CD4-positive, alpha-beta T cell treated with Interleukin-17A for 1 hour (primary cell): Measurements from ENCODE around the gene TTC33.
"Not testable (repeated sequence)": the region's sequence is repeated elsewhere in the genome, so short reads cannot be mapped to it uniquely, and the experiment has no call there.

ENCODE experiments used
- DNase-seq: peaks from one replicate; pipeline ENCODE4 v3.0.0-alpha.2; 2020

The TTC33 gene

GRCh38 chr5:40755407-40756365 lies at the start of gene TTC33:
Gene TTC33, minus strand, starts transcription at chr5:40755961. Its CDS starts 8,943 bp downstream, at chr5:40747018.
- peak; percentile 94 for DNase-seq

- DNase-seq, result no peak
Measured at GRCh38 chr5:40801771-40802562, 46.2 kb upstream of the TTC33 start.

GRCh38 chr5:40799258-40799657 lies 43.5 kb upstream of the TTC33 start:
- DNase-seq, result no peak

GRCh38 chr5:40798801-40799210 lies 43.0 kb upstream of the TTC33 start:
- no peak for DNase-seq

- peak; percentile 90 for DNase-seq
Measured at GRCh38 chr5:40798012-40798800, 42.4 kb upstream of the TTC33 start, which contains the start of gene PRKAA1. Gene PRKAA1, minus strand, starts transcription at chr5:40798374. Its CDS starts 185 bp downstream, at chr5:40798189.

- DNase-seq, result peak; percentile 83
Measured at GRCh38 chr5:40797273-40798011, 41.7 kb upstream of the TTC33 start.

- DNase-seq, result no peak
Measured at GRCh38 chr5:40796487-40796889, 40.7 kb upstream of the TTC33 start.

- DNase-seq, result not testable (repeated sequence)
Measured at GRCh38 chr5:40794877-40795276, 39.1 kb upstream of the TTC33 start.

- not testable (repeated sequence) for DNase-seq
Measured at GRCh38 chr5:40794340-40794739, 38.6 kb upstream of the TTC33 start.

GRCh38 chr5:40792691-40793090 lies 36.9 kb upstream of the TTC33 start:
- not testable (repeated sequence) for DNase-seq

GRCh38 chr5:40791715-40792139 lies 36.0 kb upstream of the TTC33 start:
- no peak for DNase-seq

GRCh38 chr5:40790947-40791593 lies 35.3 kb upstream of the TTC33 start:
- no peak for DNase-seq

GRCh38 chr5:40788941-40789340 lies 33.2 kb upstream of the TTC33 start:
- DNase-seq, result not testable (repeated sequence)

- DNase-seq, result no peak
Measured at GRCh38 chr5:40787986-40788385, 32.2 kb upstream of the TTC33 start.

- DNase-seq, result not testable (repeated sequence)
Measured at GRCh38 chr5:40786664-40787063, 30.9 kb upstream of the TTC33 start.

GRCh38 chr5:40784916-40785315 lies 29.2 kb upstream of the TTC33 start:
- DNase-seq, result no peak

- DNase-seq, result no peak
Measured at GRCh38 chr5:40784027-40784653, 28.4 kb upstream of the TTC33 start.

- no peak for DNase-seq
Measured at GRCh38 chr5:40781843-40782409, 26.2 kb upstream of the TTC33 start.

GRCh38 chr5:40780858-40781257 lies 25.1 kb upstream of the TTC33 start:
- DNase-seq, result no peak

GRCh38 chr5:40780199-40780598 lies 24.4 kb upstream of the TTC33 start:
- no peak for DNase-seq
